ENCODE data around the gene LIPC.
A peak's percentile ranks its signal among the peaks of the same experiment; 100 is the strongest.

The LIPC gene

DNA sequence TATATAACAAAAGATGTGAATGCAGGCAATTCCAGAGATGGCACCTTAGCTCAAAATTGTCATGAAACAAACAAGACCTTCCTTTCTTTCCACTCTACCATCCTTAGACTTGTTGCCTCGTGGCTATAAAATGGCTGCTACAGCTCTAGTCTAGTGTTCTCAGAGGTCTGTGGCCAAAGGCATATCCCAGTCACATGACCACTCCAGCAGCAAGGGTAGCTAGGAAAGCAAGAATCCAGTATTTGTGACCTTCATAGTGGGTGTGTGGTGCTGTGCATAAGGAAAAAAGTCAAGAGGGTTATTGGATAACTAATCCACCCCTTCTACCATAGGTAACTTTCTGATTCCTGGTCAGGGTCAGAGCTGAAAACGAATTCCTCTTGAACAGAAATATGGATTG is 27.1 kb upstream of the LIPC start:
- DNase-seq (ENCODE audit: extremely low read depth, low read depth): no peak
- TF ChIP-seq, protein P1, sequence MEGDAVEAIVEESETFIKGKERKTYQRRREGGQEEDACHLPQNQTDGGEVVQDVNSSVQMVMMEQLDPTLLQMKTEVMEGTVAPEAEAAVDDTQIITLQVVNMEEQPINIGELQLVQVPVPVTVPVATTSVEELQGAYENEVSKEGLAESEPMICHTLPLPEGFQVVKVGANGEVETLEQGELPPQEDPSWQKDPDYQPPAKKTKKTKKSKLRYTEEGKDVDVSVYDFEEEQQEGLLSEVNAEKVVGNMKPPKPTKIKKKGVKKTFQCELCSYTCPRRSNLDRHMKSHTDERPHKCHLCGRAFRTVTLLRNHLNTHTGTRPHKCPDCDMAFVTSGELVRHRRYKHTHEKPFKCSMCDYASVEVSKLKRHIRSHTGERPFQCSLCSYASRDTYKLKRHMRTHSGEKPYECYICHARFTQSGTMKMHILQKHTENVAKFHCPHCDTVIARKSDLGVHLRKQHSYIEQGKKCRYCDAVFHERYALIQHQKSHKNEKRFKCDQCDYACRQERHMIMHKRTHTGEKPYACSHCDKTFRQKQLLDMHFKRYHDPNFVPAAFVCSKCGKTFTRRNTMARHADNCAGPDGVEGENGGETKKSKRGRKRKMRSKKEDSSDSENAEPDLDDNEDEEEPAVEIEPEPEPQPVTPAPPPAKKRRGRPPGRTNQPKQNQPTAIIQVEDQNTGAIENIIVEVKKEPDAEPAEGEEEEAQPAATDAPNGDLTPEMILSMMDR (IDR thresholded peaks at IDR 0.05; ENCODE audit: low read depth, low read length): no peak

DNA sequence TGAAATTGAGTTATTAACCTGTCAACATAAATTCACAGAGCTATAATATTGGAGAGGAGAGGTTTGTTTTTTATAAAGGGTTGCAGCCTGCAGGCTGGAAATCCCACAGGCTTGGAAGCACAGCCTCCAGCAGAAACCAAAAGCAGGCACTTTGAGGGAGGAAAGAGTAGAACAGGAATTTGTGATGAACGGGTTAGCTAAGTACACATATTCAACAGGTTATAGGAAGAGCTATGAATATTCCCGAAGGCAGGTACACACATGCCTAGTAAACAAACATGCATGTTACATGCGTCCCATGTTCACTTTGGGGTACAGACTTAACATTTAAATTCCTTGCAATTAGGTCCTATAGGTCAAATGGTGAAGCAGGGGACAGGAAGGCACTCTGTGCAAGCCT is 25.9 kb upstream of the LIPC start:
- TF ChIP-seq, protein P1 (IDR thresholded peaks at IDR 0.05; ENCODE audit: low read depth, low read length): no peak
- DNase-seq (ENCODE audit: extremely low read depth, low read depth): no peak

DNA sequence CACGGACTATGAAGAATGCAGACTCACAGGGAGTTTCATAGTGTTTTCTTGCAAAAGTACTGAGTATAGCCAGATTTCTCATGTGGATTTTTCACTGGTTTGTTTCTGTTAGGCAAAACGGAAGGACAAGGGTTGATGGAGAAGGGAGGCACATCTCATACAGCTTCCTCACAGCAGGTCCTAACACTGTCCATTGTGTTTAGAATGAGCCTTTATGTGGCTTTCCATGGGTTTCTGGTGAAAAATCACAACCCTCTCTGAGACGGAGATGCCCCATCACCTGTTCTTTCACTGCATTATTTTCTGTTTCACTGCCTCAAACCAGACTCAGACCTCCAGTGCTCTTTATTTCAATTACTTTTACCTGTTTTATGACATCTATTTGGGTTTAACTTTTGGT is 25.0 kb upstream of the LIPC start:
- DNase-seq (ENCODE audit: extremely low read depth, low read depth): no peak
- TF ChIP-seq, protein P1 (IDR thresholded peaks at IDR 0.05; ENCODE audit: low read depth, low read length): no peak

DNA sequence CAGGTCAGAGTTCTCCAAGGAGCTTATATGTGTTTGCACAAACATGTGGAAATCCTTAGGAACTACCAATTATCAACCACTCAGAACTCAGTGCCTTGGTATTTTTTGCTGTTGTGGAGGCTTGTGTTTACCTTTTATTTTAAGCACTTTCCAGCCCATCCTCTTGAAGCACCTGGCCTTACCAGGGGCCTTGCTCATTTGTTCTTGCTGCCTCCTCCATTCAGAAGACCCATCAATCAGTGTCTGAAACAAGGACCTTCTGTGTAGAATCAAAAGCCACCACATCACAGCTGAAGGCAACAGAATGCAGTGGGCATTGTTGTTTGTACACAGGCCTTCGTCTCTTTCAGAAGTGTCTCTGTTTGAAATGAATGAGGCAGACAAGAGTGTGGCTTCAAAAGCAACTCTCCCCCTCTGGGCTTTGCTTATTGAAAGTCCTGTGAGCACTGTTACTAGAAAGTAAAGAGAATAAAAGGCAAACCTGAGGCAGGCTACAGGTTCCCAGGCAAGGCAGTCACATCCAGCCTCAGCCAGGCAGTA is 24.5 kb upstream of the LIPC start:
- TF ChIP-seq, protein P1 (IDR thresholded peaks at IDR 0.05; ENCODE audit: low read depth, low read length): no peak
- no peak for DNase-seq (ENCODE audit: extremely low read depth, low read depth)

DNA sequence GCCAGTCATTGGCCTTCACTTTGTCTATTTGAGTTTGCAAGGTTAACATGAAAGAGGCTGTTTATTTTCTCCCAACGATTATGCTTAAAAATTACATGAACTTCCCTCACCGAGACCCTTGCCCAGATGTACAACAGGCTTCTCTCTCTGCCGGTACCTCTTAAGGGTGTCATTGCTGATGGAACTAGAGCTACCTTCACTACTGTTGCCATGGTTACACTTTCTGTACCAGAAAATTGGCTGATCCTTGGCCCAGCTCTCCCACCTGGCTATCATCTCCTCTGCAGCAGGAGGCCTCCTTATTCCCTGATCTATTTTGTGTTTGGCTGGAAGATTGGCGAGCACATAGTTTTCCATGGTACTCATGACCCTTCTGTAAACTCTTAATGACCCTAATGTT is 24.0 kb upstream of the LIPC start:
- DNase-seq (ENCODE audit: extremely low read depth, low read depth): no peak
- TF ChIP-seq, protein P1 (IDR thresholded peaks at IDR 0.05; ENCODE audit: low read depth, low read length): no peak

DNA sequence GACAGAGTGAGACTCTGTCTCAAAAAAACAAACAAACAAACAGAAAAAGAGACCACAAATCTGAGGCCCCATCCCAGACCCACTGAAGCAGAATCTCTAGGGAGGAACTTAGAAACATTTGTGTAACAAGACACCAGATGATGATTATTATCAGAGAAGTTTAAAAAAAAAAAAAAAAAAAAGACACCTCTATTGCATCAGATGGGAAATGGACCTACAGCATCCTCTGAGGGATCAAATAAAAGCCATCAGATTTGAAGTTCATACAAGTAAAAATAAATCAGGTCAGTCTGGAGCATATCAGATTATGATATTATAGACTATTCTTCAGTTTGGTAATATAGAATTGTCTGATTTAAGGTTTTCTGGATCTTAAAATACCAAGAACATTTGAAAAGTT is 21.9 kb upstream of the LIPC start:
- TF ChIP-seq, protein P1 (IDR thresholded peaks at IDR 0.05; ENCODE audit: low read depth, low read length): no peak
- no peak for DNase-seq (ENCODE audit: extremely low read depth, low read depth)

DNA sequence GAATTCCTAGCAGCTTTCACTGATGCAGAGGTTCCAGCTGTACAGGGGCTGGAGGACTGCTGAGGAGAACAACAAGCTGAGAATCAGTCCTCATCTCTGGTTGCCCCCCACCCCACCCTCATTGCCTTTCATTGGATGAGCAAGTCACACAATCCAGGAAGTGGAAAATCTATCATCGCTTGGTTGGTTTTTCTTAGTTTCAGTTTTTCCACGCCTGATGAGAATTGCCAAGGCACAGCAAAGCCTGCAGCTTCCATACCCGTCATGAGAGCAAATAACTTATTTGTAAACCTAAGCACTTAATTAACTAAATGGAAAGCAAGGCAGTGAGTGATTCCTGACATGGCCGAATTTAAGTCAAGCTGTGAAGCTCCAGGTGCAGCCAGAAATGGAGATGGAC is 21.4 kb upstream of the LIPC start:
- TF ChIP-seq, protein P1 (IDR thresholded peaks at IDR 0.05; ENCODE audit: low read depth, low read length): no peak
- DNase-seq (ENCODE audit: extremely low read depth, low read depth): peak; percentile 46
